Ecto neural progenitor cell (in vitro differentiated cells): ENCODE data around the gene KDM6B.

ENCODE experiments used
- DNase-seq: peaks from one replicate; pipeline ENCODE4 v3.0.0-alpha.2; 2018; ENCODE audit warnings: low spot score

KDM6B gene

DNA sequence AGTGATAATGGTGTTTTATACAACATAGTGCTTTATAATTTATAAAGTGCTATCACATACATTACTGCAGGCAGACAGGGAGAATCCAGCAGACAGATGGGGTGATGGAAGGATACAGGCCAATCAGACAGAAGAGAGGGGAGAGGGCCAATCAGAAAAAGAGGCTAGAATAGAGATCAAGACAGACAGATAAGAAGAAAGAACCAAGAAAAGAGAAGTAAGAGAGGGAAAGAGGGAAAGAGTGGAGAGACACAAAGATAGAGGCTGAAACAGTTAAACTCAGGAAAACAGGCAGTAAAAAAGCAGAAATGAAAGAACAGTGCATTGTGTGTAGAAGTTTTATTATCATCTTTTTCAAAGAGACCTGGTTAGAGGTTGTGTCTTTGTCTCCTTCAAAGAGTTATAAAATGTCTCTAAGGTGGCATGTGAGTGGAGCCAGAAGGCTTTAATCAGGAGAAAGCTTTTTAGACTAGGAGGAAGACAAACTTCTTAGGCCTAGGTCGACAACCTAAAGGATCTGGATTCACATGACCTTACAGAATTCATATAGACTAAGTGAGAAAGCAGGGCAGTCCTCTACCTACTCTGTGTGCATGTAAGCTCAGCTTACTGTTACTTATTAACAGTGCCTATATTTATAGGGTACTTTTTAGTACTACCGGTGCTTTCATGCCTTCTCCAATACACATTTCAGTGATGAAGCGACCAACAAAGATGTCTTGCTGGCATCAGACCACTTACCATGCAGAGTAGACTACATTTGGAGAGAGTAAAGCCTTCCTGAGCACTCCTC lies 46.3 kb downstream of the KDM6B start:
- peak; percentile 7 for DNase-seq

DNA sequence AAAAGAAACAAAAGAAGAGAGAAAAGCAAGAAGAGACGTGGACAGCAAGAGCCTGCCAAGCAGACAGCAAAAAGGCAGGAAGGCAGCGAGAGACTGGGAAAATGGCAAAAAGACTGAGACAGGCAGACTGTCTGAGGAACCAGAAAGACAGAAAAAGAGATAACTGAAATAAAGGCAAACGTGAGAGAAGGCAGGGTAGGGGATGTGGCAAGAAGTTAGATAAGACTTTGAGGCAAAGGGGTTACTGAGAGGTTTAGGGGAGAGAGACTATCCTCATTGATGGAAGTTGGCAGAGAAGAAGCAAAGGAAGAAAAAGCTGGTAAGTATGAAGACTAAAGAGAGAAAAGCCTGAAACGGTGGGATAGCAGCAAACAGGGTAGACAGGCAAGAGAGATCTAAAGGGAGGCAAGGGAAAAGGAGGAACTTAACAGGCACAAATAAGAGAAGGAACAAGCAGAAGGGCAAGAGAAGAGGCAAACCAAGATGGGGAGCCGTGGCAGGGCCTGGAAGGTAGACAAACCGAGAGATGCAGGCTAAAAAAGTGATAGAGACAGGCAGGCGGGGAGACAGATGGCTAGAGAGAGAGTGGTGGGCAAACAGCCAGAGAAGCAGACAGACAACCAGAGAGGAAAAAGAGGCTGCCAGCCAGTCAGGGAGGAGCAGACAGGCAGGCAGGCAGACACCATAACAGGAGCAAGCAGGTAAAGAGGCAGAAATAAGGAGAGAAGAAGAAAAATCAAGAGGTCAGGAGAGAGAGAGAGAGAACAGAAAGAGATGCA lies 47.4 kb downstream of the KDM6B start:
- peak; percentile 42 for DNase-seq

DNA sequence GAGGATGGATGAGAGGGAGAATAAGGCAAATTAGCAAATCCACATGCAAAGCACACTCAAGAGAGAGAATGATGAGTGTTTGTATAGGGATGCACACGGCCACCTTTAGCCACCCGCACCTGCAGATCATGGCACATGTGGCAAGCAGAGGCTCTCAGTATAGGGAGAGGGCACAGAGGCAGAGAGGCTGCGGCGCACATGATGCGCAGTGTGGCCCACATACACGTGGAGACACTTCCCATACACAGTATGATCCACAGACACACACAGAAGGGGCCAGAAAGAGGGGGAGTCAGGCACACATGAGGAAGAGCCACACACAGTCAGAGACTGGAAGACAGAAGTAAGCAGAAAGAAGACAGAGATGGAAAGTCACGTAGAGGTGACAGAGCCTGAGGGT lies 48.1 kb downstream of the KDM6B start:
- DNase-seq = peak; percentile 41

DNA sequence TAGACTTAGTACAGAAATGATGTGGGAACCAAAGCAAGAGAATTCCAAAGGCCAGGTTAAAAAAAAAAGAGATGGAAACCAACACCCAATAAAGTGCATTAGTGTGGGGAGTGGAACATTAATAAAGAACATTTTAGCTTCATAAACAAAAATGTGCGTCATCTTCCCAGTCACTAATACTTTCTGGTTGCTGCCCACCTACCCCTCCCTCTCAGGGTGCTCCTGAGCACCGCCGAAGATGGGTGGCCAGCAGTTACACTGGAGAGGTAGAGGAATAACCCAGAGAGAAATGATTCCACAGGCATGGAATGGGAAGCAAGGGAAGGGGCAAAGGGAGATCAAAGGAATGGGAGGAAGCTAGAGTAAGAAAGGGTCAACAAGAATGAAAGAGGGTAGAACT lies 48.6 kb downstream of the KDM6B start:
- DNase-seq = peak; percentile 31
